Embryonic facial prominence (tissue), 1 donor: ENCODE results near the gene PRR11.
A peak's percentile ranks its signal among the peaks of the same experiment; 100 is the strongest.
"Not testable (repeated sequence)": the region's sequence is repeated elsewhere in the genome, so short reads cannot be mapped to it uniquely, and the experiment has no call there.

Experiments used
- DNase-seq: peaks from one replicate; pipeline ENCODE4 v3.0.0-alpha.2; 2016; ENCODE audit errors: extremely low spot score

The PRR11 gene

GRCh38 chr17:59151591-59151990, 4.0 kb upstream of the PRR11 start:
- DNase-seq, result no peak

- DNase-seq, result no peak
Observed at GRCh38 chr17:59152925-59153324, 2.6 kb upstream of the PRR11 start.

GRCh38 chr17:59154292-59154720, 1.2 kb upstream of the PRR11 start:
- DNase-seq, result no peak

DNA sequence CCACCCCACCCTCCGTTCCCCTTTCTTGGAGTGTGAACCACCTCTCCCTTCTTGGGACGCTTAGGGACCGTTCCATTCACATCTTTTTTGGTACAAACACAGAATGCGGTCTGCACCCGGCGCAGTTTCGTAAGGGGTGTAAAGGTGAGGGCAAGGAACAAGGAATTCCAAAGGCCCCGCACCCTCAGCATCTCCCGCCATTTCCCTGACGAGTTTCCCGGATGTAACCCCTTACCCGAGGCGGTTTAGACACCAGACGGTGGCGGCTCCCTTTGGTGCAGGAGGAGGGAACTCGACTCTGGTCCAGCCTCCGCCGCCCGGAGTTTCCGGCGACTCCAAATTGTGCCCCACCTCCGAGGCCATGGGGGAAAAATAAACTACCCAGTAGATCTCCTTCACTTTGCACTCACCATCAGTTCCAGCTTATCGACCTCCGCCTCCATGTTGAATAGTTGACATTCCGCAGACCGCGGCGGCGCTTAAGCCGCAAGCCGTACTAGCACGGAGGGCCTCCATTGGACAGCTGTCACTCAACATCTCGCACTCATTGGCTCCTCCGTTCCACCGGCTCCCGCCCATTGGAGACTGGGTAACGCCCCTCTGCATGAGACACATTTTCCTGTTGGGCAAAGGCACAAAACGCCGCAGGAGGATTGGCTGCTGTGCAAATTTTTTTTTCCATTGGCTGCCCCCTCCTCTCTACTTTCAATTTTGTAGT, 666 bp upstream of the PRR11 start, which contains the start of gene SKA2:
Gene SKA2, minus strand, starts transcription at position 466 of the 718 bp plus-strand sequence. Its CDS starts 23 bp downstream, at position 443.
- peak; percentile 100 for DNase-seq

- no peak for DNase-seq
Observed at GRCh38 chr17:59160157-59161025, 4.8 kb downstream of the PRR11 start.

DNA sequence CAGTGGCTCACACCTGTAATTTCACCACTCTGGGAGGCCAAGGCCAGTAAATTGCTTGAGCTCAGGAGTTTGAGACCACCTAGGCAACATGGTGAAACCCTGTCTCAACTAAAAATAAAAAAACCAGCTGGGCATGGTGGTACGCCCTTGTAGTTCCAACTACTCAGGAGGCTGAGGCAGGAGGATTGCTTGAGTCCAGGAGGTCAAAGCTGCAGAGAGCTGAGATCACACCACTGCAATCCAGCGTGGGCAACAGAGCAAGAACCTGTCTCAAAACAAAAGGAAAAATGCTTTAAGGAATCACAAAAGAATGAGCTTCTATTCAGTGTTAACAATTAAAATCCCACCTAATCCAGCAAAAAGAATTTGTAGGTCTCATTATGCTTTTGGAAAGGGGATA, 5.9 kb downstream of the PRR11 start:
- DNase-seq, result no peak

- no peak for DNase-seq
Observed at GRCh38 chr17:59165933-59166342, 10.4 kb downstream of the PRR11 start.

- no peak for DNase-seq
Observed at GRCh38 chr17:59167571-59168001, 12.0 kb downstream of the PRR11 start.

DNA sequence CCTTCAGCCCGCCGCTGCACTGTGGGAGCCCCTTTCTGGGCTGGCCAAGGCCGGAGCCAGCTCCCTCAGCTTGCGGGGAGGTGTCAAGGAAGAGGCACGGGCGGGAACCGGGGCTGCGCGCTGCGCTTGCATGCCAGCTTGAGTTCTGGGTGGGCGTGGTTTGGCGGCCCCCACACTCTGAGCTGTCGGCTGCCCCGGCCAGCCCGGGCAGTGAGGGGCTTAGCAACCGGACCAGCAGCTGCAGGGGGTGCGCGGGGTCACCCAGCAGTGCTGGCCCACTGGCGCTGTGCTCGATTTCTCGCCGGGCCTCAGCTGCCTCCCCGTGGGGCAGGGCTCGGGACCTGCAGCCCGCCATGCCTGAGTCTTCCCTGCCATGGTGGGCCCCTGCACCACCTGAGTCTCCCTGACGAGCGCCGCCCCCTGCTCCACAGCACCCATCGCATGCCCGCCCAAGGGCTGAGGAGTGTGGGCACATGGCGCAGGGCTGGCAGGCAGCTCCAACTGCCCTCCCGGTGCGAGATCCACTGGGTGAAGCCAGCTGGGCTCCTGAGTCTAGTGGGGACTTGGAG, 17.0 kb downstream of the PRR11 start:
- no peak for DNase-seq

DNA sequence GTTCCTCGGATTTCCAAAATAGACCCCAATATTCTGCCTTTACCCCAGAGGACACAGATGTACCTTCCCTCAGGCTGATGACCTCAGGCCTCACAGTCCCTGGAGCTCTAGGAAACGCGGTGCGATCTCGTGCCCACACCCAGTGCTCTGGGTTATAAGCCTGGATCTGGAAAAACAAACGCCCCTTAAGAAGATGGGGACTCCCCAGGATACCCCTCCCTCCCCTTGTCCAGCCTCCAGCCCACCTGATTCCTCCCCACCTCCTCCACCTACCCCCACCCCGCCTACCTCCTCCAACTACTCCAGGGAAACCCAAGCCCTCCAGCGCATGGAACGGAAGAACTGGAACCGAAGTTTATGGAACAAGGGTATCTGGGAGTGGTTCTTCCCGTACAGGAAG, 19.1 kb downstream of the PRR11 start:
- no peak for DNase-seq

DNA sequence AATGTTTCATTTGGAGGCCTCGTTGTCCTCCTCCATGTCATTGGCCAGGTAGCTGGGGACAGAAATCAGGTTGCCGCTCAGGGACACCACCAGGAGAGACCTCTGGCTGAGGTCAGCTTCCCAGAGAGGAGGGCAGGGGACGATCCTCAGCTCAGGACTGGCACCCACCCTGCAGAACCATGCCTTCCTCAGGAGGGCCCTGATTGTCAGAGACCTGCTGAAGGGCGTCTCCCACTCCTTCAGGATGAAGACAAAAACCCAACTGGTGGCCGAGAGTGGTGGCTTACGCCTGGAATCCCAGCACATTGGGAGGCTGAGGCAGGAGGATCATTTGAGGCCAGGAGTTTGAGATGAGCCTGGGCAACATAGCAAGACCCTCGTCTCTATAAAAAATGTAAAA, 19.5 kb downstream of the PRR11 start:
- DNase-seq, result no peak

DNA sequence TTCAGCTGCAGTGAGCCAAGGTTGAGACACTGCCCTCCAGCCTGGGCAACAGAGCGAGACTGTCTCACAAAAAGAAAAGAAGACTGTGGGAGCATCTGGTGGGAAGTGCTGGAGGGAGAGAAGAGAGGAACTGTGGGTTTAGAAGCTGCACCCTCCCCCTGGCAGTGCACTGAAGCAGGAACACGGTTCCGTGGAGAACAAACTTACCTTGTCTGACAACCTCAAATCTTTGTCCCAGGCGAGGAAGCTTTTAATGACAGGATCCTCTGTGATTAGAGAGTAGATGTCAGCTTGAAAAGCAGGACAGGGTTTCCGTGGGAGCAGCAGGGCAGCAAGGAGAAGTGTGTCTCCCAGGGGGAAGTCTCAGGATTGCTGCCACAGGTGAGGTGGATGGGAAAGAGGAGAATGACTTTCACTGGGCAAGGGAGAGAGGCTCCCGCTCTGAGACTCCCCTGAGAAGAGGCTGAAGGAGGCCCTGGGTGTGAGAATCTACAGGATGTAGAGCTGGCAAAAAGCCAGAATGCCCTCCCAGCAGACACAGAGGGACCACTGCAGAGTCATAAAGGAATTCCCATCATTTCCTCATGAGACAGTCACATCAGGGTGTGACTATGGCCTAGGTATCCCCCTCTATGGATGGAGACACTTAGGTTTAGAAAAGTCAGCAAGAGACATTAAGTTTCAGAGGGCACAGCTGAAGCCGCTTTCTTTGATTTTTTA, 22.9 kb downstream of the PRR11 start:
- DNase-seq, result no peak

DNA sequence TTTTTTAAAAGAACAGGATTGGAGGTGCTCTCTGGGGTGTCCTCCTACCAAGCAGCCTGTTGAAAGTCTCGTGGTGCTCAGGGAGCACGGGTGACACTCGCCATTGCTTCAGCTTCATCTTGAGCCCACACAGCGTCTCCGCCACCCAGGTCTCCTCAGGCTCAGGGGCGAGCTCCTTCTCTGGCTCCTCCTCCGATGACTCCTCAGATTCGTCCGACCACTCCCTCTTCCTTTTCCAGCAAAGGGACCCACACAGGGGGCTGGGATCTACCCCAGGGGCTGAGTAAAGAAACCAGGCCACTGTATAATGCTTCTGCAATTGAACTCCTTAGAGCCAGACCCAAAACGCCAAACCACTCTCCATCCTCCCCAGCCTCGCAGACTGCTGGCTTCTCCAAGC, 24.1 kb downstream of the PRR11 start:
- DNase-seq, result not testable (repeated sequence)

DNA sequence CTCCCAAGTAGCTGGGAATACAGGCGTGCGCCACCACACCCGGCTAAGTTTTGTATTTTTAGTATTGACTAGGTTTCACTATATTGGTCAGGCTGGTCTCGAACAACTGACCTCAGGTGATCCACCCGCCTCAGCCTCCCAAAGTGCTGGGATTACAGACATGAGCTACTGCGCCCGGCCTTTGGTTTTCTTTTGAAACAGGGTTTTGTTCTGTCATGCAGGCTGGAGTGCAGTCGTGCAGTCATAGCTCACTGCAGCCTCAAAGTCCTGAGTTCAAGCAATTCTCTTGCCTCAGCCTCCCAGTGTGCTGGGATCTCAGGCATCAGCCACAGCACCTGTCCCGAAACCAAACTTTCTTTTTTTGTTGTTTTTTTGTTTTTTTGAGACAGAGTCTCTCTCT, 25.1 kb downstream of the PRR11 start:
- no peak for DNase-seq

DNA sequence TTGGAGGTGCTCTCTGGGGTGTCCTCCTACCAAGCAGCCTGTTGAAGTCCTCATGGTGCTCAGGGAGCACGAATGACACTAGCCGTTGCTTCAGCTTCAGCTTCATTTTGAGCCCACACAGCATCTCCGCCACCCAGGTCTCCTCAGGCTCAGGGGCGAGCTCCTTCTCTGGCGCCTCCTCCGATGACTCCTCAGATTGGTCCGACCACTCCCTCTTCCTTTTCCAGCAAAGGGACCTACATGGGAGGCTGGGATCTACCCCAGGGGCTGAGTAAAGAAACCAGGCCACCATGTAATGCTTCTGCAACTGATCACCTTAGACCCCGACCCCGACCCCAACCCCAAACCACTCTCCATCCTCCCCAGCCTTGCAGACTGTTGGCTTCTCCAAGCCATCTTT, 25.9 kb downstream of the PRR11 start:
- DNase-seq, result no peak

GRCh38 chr17:59185997-59186396, 30.5 kb downstream of the PRR11 start:
- DNase-seq, result no peak

DNA sequence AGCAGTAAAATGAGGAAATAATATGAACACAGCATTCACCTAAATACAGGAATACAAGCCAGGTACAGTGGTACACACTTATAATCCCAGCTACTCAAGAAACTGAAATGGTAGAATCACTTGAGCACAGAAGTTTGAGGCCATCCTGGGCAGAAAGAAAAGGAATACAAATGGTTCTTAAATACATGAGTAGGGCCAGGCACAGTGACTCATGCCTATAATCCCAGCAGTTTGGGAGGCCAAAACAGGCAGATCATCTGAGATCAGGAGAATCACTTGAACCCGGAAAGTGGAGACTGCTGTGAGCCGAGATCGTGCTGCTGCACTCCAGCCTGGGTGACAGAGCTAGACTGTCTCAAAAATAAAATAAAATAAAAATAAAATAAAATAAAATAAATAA, 31.3 kb downstream of the PRR11 start:
- no peak for DNase-seq

GRCh38 chr17:59190806-59191205, 35.3 kb downstream of the PRR11 start:
- no peak for DNase-seq

GRCh38 chr17:59193336-59193862, 37.9 kb downstream of the PRR11 start:
- DNase-seq, result no peak

GRCh38 chr17:59199398-59199797, 43.9 kb downstream of the PRR11 start:
- no peak for DNase-seq

DNA sequence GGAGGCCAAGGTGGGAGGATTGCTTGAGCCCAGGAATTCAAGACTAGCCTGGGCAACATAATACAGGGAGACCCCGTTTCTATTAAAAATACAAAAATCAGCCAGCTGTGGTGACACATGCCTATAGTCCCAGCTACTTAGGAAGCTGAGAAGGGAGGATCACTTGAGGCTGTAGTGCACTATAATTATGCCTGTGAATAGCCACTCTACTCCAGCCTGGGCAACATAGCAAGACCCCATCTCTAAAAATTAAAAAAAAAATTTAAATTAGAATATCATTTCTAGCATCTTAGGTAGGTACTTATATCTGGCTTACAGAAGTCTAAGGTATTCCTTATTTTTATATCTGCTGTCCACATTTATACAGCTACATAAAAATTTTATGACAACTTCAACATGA, 46.8 kb downstream of the PRR11 start:
- DNase-seq, result no peak

- DNase-seq, result no peak
Observed at GRCh38 chr17:59219370-59219769, 63.8 kb downstream of the PRR11 start.
